Measurements from ENCODE around the gene PPP2R2C. TPM values are rescaled to one million over a fixed set of nuclear protein-coding genes. Genes with fewer than 3 reads are reported as not detected.

The PPP2R2C gene
- total RNA-seq, 1 experiment from 2014 or later: 32.9 TPM

DNA sequence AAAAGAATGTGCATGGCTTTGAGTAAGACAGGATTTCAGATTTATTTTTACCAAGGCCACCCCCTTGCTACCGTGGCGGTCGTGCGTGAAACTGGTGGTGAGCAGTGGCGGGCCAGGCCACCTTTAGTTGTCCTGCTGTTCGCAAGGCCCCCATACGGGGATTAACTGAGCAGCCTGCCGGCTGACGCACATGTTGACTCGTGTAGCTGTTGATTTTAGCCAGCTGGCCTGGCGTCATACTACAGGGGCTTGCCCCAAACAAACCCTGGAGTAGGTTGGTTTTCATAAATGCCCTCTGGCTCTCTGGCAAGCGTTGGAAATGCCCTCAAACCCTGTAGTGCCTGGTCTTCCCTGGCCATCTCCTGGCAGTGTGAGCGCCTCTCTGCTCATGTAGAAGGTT is 174.4 kb downstream of the PPP2R2C start:
- intact Hi-C loops (cut with micrococcal nuclease): no loop called here
- Histone ChIP-seq H3K4me3 (replicated peaks in 1 of 2; ENCODE audit: low read depth in 1 of 2, low read length in 2 of 2) (no peak overlapping the region), H3K27ac (ENCODE audit: low read depth, low read length) (no peak overlapping the region), H4K20me1 (ENCODE audit: insufficient read depth) (no peaks in the 10 kb centered on the region), H3K4me2 (ENCODE audit: low read length) (no peak overlapping the region), H3K9ac (ENCODE audit: low read length) (no peak overlapping the region), H3K9me2 (ENCODE audit: insufficient read depth) (no peaks in the 10 kb centered on the region), H3K9me3 (ENCODE audit: control insufficient read depth in 1 of 2, insufficient read depth in 1 of 2, low read depth in 1 of 2, low read length in 2 of 2) (no peaks in the 10 kb centered on the region), H2AFZ (ENCODE audit: low read depth, low read length, poor library complexity, severe bottlenecking) (no peak overlapping the region), H3K4me1 (ENCODE audit: control insufficient read depth in 1 of 2, insufficient read depth in 2 of 2, low read length in 2 of 2) (no peaks in the 10 kb centered on the region), H3K27me3 (ENCODE audit: insufficient read depth, low read length) (no peaks in the 10 kb centered on the region), H3K36me3 (ENCODE audit: control insufficient read depth in 1 of 2, insufficient read depth in 2 of 2, low read length in 2 of 2) (peaks cover 3 to 5% of the 10 kb centered on the region in 2 experiments; a peak in 2 of 4 replicates), H3K79me2 (ENCODE audit: insufficient read depth, low read length) (no peaks in the 10 kb centered on the region)
- ATAC-seq (no peak), DNase-seq (ENCODE audit: low read depth, low spot score) (no peak)
- TF ChIP-seq MAX (IDR thresholded peaks at IDR 0.05) (no peak), FOSL1 (IDR thresholded peaks at IDR 0.05; ENCODE audit: low read depth) (no peak), JUND (IDR thresholded peaks at IDR 0.05) (no peak), RAD21 (IDR thresholded peaks at IDR 0.05; ENCODE audit: low read depth) (no peak), EZH2phosphoT487 (IDR thresholded peaks at IDR 0.05; ENCODE audit: borderline replicate concordance) (no peak), SIN3A (IDR thresholded peaks at IDR 0.05; ENCODE audit: low read depth) (no peak), TCF7L2 (IDR thresholded peaks at IDR 0.05; ENCODE audit: borderline replicate concordance, extremely low read depth, insufficient read depth, insufficient read length) (no peak), YY1 (IDR thresholded peaks at IDR 0.05; ENCODE audit: extremely low read depth, insufficient replicate concordance, low read depth, low read length) (no peak), POLR2A (IDR thresholded peaks at IDR 0.05; ENCODE audit: borderline replicate concordance, extremely low read depth, insufficient read depth, insufficient read length) (no peak), POLR2AphosphoS5 (IDR thresholded peaks at IDR 0.05; ENCODE audit: low read depth, low read length) (no peak), CBX3 (IDR thresholded peaks at IDR 0.05; ENCODE audit: low read depth) (no peak), SP1 (IDR thresholded peaks at IDR 0.05; ENCODE audit: low read depth) (no peak), SRF (IDR thresholded peaks at IDR 0.05; ENCODE audit: low read depth) (no peak), EZH2 (IDR thresholded peaks at IDR 0.05) (no peak), ELF1 (IDR thresholded peaks at IDR 0.05; ENCODE audit: borderline replicate concordance, low read depth) (no peak), REST (IDR thresholded peaks at IDR 0.05; ENCODE audit: low read depth) (no peak)
- TF ChIP-seq, protein P1, sequence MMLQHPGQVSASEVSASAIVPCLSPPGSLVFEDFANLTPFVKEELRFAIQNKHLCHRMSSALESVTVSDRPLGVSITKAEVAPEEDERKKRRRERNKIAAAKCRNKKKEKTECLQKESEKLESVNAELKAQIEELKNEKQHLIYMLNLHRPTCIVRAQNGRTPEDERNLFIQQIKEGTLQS (IDR thresholded peaks at IDR 0.05): no peak
- RAD21 ChIA-PET (ENCODE audit: low non-redundant PET in 1 of 2, low total read pairs in 2 of 2, uncharacterized antibody in 2 of 2, unreplicated experiment in 2 of 2): no interaction called here
- POLR2A ChIA-PET: no interaction called here
- no TSS peak for BruUV-seq (replicated peaks)
- CTCF ChIA-PET: no interaction called here

All from HCT116 (cell line).